Right hindlimb (tissue), 1 donor: ENCODE measurements around the gene GRIN3A.
"Not testable (repeated sequence)": the region's sequence is repeated elsewhere in the genome, so short reads cannot be mapped to it uniquely, and the experiment has no call there.

Experiments used
- DNase-seq: peaks from one replicate; pipeline ENCODE4 v3.0.0-alpha.2; 2018

Gene GRIN3A

DNA sequence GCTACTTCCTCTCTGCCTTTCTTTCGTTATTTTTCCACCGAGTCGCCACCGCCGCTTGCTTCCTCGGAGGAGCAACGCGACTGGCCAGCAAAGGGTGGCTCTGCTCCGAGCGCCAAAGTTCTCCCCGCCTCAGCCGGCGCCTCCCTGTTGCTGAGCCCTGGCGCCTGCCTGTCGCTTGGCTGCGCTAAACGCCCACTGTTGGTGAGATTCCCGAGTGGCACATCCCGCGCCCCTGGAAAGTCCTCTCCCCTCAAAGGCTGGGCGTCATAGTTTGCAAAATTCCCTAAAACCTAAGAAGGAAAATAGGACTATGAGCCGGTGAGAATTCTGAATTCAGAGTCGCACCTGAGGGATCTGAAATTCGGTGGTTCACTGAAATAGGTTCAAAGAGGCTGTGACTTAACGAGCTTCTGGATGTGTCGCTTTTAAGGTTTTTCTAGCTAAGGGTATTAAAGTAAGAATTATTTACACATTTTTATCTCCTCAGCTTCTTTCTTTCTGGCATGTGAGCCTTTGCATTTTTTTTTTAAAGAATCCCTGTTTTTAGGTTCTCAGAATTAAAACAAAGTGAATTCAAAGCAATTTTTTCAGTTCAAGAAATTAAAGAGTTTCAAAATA, at the start of gene GRIN3A:
TSS of gene GRIN3A (minus strand) at position 82 of the 618 bp plus-strand sequence. CDS start 668 bp downstream, outside the sequence.
- DNase-seq = peak; percentile 47

DNA sequence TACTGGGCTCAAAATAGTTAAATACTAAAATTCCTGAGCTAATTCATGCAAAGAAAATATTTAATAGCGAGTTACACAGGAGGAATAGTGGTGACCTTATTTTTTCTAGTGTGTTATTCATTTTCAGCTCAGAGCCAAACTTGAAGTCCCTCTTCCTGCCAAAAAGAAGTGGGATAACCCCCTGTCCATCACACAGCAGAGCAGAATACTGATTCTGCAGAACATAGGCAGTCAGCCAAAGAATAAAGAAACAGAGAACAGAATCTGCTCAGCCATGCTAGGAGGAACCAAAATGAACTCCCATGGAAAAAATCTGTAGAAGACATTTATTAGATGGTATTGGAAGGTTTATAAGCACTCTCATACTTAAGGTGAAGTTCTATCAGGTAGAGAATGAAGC, 49.4 kb upstream of the GRIN3A start:
- DNase-seq = no peak

DNA sequence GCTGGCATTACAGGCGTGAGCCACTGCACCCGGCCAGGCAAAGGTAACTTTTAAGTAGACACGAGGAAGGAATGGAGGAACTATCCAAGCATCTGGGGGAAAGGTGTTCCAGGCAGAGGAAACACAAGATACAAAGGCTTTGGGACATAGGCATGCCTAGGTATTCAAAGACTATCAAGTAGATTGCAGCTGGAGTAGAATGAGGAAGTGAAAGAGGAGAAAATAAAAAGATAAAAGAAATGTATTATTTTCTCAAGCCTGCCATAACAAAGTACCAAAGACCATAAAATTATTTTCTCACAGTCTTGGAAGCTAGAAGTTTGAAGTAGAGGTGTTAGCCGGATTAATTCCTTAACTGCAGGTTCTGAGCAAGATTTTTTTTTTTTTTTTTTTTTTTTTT, 39.9 kb upstream of the GRIN3A start:
- no peak for DNase-seq

DNA sequence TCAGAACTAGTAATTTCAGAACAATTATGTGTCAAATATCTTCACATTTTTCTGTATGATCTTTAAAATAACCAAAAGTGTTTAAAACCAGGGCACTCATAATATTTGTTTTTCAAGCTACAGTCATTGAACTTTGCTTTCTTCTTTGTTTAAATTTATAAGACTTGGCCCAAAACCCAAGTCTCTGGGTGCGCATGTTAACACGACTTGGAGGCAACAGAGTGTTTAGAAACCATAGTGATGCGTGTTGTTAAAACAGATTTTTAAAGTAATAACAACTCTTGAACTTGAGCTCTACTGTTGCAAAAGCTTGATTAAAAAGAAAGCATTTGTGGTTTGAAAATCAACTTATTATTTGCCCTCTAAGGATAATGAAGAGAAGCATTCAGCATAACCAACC, 26.0 kb upstream of the GRIN3A start:
- no peak for DNase-seq

DNA sequence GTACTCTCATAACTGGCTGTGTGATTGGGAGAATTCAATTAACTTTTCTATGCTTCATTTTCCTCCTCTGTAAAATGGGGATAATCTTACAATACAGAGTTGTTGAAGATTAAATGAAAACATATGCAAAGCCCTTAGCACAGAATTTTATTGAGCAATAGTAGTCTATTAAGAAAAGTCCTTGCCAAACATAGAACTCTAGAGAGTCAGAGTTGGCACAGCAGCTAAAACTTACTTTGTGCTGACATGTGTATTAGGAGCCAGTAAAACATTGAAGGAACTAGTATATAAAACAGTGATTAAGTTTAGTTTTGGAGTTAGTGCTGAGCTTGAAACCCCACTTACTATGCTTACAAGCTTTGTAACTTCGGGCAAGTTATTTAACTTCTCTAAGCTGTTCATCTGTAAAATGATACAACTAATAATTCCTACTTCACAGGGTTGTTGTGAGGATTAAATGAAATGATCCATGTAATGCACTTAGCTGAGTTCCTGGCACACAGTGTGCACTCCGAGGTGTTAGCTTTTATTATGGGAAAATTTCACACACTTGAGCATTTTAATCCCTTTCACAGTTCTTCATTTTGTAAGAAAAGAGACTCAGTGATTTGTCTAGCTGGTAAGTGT, 20.0 kb upstream of the GRIN3A start:
- no peak for DNase-seq

DNA sequence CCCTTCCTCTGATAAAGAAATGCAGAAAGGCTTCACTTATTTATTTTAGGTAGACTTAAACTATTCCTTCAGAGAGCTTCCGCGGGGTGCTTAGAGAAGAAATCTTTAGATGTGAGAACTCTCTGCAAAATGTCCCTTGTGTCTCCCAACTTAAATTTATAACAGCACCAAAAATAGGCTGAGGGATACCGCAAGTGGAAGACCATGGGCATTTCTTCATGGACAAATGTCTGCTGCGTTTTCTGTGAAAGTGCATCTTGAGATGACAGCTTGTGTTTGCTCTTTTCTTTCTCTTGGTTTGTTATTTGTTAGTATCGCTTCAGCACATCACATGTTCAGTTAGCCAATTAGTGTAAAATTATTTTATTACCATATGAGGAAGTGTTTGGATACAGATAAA, 15.3 kb upstream of the GRIN3A start:
- no peak for DNase-seq

DNA sequence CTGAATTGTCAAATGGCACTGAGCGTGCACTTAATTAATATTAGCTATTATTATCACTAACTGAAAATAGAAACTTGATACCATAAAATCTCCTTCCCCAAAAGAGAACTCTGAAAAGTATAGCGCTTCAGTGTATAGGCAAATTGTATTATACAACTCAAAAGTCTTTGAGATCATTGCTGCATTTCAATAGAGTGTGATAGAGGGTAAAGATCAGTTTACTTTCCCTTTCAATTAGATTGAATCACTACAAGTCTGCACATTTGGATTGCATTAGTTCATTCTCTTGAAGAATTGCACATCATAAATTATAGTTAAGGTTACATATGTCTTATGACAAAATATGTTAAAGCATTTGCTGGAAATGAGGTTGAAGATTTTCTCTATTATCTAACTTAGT, 13.4 kb upstream of the GRIN3A start:
- DNase-seq = no peak

DNA sequence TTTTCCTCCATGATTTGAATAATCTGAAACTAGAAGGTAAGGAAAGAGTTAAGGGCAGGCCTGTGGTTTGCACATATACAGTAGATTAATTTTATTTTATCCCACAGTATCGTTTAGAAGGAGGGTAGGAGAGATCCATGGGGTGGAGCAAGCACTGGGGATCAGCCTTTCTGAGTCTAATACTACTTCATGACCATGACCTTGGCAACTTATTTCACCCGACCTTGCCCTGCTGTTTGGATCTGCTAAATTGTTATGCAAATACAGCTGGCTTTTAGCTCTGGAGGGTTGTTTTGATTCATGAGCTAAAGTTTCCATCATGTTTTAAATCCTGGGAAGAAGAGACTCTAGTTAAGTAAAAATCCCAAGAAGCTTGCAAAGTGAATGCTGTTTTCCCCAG, 864 bp upstream of the GRIN3A start:
- DNase-seq = no peak

DNA sequence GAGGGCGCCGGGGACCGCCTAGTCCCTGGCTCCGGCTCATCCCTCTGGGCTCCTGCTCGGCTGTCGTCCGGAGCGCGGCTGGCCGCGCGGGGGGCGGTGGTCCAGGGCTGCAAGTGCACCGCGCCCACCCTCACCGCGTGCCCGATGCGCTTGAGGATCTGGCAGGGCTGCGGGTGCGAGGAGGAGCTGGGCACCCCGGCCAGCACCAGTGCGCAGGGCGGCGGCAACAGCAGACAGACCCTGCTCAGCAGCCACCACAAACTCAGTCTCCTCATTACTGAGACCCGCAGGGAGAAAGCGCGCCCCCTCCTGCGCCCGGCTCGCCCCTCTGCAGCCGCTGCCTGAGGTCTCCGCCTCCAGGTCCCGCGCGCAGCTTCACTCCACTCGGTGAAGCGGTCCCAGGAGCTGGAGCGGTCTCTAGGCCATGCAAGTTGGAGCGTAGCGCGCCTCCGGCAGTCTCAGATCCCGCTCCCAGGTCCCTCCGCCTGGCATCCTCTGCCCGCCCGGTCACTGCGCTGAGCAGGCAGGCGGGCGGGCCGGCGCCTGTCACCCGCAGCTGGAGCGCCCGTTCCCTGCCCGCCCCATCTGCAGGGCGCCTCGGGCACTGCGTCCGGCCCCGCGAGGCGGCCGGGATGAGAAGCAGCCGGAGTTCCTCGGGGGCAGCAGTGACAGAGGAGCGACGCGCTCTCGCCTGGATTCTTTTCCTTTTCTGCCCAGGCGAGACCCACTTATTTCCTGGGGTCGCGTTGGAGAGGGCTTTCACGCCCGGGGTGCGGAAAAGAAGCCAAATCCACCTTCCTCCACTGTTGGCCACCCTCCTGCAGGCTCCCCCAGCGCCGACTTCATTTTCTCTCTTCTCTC, 512 bp downstream of the GRIN3A start:
- DNase-seq = peak; percentile 30

DNA sequence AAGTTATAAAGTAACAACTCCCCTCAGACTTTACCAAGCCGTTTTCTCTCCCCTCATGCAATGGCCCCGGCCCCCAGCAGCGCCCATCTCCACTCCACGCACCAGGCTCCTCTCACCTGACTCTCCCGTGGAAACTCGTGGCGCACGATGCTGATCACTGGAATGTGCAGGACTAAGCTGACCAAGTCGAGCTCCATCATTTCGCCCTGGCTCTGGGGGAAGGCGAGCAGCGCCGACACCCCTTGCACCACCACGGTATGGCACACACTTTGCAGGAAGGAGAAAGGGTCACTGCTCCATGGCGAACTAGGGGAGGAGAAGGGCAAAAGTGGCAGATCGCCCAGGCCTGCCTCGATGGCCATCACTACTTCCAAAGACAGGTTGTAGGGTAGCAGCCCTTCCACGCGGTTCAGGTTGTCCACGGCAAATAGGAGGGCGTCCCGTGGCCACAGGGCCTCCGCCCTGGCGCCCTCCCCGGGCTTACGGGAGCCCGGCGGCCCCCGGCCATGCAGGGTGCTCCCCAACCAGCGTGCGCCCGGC, 1.2 kb downstream of the GRIN3A start:
- no peak for DNase-seq

DNA sequence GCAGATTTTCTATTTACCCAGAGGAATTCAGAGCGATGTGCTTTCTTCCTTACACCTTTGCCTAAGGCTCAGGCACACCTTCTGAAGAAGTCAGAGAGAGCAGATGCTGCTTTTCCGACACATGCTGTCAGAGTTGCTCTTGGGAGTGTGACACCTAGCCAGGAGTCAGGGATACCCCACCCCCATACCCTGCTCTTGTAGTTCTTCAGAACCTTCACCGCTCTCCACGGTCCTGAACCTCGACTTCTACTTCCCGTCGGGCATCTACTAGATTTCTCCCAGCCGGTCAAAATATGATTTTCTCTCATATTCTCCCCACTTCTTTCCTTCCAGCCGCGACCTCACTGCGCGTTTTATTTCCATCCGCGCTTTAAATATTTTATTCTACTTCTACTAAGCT, 1.7 kb downstream of the GRIN3A start:
- DNase-seq = peak; percentile 70

DNA sequence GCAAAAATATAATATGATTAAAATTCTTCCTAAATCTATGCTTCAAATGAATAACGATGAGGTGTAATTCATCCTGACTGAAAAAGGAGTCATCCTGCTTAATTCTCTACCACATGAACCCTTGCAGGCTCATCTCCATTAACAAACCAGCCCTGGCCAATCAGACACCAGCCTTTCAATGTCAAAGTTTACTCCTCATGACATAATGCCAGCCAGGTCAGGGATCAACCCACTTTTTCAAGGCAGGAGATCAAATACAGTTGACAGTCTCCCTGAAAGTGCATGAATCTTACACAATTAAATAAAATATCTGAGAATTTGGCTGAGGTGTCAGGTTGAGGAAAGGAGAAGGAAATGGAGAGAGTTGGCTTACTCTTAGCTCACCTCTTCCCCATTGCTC, 7.0 kb downstream of the GRIN3A start:
- no peak for DNase-seq

DNA sequence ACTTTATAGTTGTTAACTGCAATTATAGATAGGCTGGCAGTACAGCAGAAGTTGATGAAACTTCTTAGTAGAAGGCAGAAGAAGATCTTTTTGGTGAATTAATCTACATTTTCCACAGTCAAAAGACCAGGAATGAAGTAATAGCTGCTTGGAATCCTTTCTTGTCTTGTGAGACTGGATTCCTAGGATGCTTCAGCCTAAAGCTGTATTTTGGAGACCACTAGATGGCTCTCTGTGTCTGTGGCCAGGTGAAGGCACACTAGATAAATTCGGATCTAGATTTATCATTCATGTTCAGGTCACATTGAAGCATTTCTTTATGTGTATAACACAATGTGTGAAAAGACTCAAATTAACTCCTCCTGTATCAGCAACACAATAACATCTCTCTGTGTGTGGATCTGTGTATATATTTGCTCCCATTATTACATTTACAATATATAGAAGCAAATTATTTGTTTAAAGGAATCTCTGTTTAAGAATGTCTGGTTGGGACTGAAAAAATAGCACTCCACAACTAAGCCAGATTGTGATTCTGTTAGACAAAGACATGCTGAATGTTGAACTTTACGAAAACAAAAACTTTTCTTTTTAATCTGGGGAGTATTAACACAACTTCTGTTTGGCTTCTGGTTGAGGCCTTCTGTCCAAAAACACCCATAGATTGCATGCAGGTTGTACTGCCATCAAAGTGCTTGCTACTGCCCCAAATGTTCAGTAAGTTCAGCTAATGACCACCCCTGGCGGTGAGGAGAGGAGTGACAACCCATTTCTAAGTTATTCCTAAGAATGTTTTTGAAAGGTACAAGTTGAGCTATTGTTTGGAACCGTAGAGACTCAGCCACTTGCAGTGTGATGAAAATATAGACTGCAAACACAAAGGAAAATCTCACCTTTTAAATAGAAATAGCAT, 10.6 kb downstream of the GRIN3A start:
- DNase-seq = no peak

DNA sequence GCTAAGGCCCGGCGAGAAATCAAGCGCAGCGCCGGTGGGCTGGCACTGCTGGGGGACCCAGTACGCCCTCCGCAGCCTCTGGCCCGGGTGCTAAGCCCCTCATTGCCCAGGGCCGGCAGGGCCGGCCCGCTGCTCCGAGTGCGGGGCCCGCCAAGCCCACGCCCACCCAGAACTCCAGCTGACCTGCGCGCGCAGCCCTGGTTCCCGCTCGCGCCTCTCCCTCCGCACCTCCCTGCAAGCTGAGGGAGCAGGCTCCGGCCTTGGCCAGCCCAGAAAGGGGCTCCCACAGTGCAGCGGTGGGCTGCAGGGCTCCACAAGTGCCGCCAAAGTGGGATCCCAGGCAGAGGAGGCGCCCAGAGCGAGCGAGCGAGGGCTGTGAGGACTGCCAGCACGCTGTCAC, 14.2 kb downstream of the GRIN3A start:
- DNase-seq = not testable (repeated sequence)

DNA sequence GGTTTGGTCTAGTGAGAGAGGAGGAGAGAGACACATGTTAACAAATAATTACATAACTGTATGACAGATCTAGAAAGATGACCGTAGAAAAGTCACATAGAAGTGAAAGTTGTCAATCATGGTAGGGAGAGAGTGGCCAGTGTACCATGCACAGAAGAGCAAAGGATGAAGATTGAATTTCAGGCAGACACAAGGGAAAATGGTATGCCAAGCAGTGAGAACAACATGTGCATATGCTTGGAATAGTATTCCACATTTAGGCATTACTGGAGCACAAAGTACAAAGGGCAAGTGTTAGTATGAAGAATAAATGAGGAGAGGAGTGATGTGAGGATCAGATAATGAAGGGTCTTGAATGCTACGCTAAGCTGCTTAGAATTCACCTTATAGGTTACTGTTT, 20.3 kb downstream of the GRIN3A start:
- DNase-seq = no peak

DNA sequence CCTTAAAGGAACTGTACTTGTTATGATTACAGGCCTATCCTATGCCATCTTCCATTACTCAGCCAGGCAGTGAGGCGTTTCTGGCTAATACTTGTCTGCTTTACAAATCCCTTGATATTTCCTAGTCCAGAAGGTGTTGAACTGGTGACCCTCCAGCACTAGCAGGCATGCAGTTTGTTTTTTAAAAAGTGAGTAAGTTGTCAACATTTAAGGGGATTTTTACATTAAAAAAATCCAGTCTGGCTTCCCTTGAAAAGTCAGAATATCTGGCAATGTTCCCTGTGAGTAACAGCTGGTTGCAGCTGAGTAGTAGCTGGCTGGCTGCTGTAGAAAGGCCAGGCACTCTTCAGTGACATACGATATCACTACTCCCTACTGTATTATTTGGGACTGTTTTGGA, 21.8 kb downstream of the GRIN3A start:
- DNase-seq = peak; percentile 41

DNA sequence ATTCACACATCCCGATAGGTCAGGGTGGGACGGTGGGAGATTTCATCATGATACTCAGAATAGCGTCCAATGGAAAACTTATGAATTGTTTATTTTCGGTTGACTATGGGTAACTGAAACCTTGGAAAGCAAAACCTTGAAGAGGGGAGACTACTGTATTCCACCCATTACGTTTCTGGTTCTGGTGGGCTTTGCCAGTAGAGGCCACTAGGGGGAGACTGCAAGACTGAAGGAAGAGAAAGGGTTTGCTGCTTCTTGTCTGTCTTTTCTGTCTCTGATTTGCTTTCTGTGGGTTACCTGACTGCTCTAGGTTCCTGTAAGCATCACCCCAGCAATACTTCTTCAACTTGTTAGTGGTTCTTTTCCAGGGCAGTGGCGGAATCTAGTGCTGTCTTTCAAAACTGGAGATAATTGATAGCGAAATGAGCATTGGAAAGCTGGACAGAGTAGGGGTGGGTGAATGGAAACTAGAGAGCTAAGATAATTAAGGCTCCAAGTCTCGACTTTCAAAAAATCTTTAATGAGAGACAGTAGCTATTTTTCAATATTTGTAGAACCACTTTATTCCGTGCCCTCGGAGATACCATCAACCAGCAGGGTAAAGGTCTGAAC, 27.0 kb downstream of the GRIN3A start:
- DNase-seq = no peak

DNA sequence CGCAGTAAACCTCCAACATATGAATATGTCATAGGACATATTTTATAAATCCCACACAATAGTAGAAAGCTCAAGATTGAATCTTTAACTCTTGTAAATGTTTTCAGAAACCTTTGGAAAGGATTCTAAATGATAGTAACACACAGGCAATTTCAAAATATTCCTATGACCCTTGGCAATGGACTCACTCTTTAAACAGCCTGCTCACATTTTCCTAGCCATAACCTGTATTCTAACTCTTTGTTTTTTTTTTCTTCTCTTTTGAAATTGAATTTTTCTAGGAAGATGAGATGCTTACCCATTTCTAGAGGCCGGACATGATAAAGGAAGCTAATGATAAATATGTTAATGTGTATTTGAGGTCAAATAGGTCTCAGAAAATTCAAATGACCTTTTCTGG, 29.6 kb downstream of the GRIN3A start:
- DNase-seq = no peak

DNA sequence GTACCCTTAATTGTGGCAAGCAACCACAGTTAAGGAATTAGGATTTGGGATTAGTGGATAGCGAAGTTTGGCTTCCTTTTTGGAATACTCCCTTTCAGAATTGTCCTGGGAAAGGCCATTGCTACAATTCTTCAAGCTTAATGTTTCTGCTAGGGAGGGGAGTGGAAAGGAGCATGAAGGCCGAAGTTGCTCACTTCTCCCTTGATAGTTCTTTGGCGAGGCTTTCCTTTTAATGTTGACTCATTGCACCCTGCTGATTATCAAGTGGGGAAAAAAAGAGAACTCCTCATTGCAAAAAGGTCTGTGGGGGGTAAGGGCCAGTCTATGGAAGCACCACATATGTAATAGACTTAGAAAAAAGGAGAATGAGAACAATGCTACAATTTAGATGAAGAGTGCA, 30.7 kb downstream of the GRIN3A start:
- no peak for DNase-seq

DNA sequence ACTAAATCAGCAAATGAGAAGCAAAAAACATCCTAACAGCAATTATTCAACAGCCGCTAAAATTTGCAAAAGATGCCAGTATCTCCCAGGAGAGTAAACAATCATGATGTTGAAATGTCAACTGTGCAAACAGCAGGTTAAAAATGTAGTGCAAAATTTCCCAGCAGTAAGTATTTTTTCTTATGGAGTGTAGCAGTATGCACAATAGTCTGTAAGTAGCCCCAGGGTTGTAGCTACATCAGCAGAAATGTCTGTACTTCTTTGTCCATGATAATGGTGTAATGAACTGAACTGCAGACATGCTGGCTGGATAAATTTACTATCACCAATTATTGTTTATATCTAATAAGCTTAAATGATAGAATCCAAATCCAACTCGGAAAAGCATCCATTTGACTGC, 31.4 kb downstream of the GRIN3A start:
- DNase-seq = no peak

DNA sequence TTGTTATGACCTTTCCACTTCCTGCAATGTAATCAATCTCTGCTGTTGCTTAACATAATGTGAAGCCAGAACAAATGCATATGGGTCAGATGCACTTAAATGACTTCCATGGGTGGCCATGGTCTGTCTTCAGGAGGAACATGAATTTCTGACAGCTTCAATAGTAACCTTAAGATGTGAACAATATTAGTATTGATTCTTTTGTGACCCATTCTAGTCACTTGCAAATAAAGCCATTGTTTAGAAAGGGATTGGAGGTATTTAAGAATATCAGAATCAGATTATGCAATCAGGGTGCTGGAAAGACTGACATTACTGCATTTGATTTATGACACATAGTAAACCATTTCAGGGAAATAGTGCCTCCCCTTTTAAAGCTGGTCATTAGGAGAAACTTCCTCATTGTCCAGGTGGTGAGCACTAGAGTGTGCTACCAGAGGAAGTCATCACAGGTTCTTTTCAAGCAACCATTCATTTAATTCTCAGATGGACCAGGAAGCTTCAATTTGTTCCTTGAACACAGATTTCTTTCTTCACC, 32.1 kb downstream of the GRIN3A start:
- DNase-seq = no peak

DNA sequence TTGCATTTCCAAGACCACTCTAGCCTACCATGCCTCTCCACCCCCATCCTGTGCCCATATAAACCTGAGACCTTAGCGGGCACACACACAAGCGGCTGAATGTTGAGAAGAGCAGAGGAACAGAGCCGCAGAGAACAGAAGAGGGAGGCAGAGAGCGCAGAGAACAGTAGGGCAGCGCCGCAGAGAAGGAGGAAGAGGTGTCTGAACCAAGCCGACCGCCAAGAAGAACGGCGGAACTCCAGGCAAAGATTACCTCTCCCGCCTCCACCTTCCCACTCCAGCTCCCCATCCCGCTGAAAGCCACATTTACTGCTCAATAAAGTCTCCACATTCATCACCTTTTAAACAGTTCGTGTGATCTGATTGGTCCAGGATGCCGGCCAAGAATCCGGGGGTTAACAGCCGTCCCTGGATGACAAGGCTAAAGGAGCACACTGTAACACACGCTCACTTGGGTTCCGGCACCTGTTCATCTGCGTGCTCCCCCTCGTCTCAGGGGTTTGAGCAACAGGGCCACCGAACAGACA, 33.2 kb downstream of the GRIN3A start:
- DNase-seq = peak; percentile 59
